WTC11 (cell line): ENCODE measurements around the gene BBOF1.

Experiments
- CBFB ChIP-seq: sonication (generic); formaldehyde crosslinking; IDR thresholded peaks from 2 replicates; pipeline ENCODE4 v1.8.1; 2022; ENCODE audit warnings: mild to moderate bottlenecking, low read depth, missing genetic modification reagents
- CREM ChIP-seq: sonication (generic); formaldehyde crosslinking; IDR thresholded peaks from 2 replicates; pipeline ENCODE4 v1.8.1; 2022; ENCODE audit warnings: mild to moderate bottlenecking, missing genetic modification reagents, moderate library complexity
- JUN ChIP-seq: sonication (generic); formaldehyde crosslinking; IDR thresholded peaks from 2 replicates; pipeline ENCODE4 v1.8.0; 2023; ENCODE audit warnings: mild to moderate bottlenecking, missing genetic modification reagents
- NR1H2 ChIP-seq: sonication (generic); formaldehyde crosslinking; IDR thresholded peaks from 2 replicates; pipeline ENCODE4 v1.9.0; 2021; ENCODE audit warnings: mild to moderate bottlenecking, moderate library complexity, missing genetic modification reagents
- NR2C2 ChIP-seq: sonication (generic); formaldehyde crosslinking; IDR thresholded peaks from 2 replicates; pipeline ENCODE4 v1.8.0; 2022; ENCODE audit warnings: mild to moderate bottlenecking, missing genetic modification reagents
- RELA ChIP-seq: sonication (generic); formaldehyde crosslinking; IDR thresholded peaks from 2 replicates; pipeline ENCODE4 v1.8.1; 2022; ENCODE audit warnings: missing genetic modification reagents, mild to moderate bottlenecking, borderline replicate concordance
- ZNF138 ChIP-seq: sonication (generic); formaldehyde crosslinking; conservative IDR thresholded peaks from 2 replicates; pipeline ENCODE4 v1.8.1; 2022; ENCODE audit warnings: mild to moderate bottlenecking, moderate library complexity, missing genetic modification reagents
- TF ChIP-seq, protein P1 (sequence below): sonication (generic); formaldehyde crosslinking; IDR thresholded peaks from 2 replicates; pipeline ENCODE4 v1.8.1; 2023; ENCODE audit warnings: mild to moderate bottlenecking, missing genetic modification reagents, moderate library complexity
- TF ChIP-seq, protein P2 (sequence below): fragments of 200-600 bp; IDR thresholded peaks from 2 replicates; pipeline ENCODE4 v1.8.0; 2022; ENCODE audit warnings: antibody characterized with exemption
- TF ChIP-seq, protein P3 (sequence below): fragments of 250-450 bp; sonication (Bioruptor Pico); conservative IDR thresholded peaks from 2 replicates; pipeline ENCODE4 v1.9.0; 2021; ENCODE audit warnings: mild to moderate bottlenecking

GRCh38 chr14:74018586-74019407 lies at the start of gene BBOF1, which contains the start of gene ENTPD5:
- TF ChIP-seq, protein P1, sequence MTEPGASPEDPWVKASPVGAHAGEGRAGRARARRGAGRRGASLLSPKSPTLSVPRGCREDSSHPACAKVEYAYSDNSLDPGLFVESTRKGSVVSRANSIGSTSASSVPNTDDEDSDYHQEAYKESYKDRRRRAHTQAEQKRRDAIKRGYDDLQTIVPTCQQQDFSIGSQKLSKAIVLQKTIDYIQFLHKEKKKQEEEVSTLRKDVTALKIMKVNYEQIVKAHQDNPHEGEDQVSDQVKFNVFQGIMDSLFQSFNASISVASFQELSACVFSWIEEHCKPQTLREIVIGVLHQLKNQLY (CRISPR knock-in tag): no peak
- no peak for TF ChIP-seq JUN (CRISPR knock-in tag)
- no peak for TF ChIP-seq NR2C2 (CRISPR knock-in tag)
- peak; percentile 91 for TF ChIP-seq CREM (CRISPR knock-in tag)
- TF ChIP-seq NR1H2 (CRISPR knock-in tag): no peak
- no peak for TF ChIP-seq ZNF138 (CRISPR knock-in tag)
- TF ChIP-seq, protein P2, sequence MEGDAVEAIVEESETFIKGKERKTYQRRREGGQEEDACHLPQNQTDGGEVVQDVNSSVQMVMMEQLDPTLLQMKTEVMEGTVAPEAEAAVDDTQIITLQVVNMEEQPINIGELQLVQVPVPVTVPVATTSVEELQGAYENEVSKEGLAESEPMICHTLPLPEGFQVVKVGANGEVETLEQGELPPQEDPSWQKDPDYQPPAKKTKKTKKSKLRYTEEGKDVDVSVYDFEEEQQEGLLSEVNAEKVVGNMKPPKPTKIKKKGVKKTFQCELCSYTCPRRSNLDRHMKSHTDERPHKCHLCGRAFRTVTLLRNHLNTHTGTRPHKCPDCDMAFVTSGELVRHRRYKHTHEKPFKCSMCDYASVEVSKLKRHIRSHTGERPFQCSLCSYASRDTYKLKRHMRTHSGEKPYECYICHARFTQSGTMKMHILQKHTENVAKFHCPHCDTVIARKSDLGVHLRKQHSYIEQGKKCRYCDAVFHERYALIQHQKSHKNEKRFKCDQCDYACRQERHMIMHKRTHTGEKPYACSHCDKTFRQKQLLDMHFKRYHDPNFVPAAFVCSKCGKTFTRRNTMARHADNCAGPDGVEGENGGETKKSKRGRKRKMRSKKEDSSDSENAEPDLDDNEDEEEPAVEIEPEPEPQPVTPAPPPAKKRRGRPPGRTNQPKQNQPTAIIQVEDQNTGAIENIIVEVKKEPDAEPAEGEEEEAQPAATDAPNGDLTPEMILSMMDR: no peak
- TF ChIP-seq, protein P3, sequence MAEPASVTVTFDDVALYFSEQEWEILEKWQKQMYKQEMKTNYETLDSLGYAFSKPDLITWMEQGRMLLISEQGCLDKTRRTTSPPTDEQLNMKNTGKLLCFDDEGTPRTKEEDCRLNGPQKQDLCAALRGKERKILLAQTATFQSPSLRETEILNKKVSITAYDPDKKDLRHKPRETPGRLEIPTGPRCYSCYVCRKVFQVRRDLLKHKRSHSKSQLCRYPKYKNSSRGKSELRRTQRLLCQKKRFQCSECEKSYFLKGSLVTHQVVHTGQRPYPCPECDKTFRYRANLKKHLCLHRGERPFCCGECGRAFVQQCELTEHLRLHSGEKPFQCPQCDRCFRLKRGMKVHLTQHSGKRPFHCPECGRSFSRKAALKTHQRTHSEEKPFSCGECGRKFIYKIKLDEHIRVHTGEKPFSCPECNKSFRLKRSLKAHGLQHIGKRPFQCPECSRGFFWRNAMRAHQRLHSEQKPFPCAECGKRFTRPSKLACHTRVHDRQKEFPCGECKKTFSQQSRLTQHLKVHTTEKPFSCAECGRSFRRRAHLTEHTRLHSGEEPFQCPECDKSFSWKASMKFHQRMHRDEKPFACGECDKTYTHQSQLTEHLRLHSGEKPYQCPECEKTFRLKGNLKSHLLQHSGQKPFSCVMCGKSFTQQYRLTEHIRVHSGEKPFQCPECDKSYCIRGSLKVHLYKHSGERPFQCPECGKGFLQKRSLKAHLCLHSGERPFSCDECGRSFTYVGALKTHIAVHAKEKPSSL (CRISPR knock-in tag): no peak
- no peak for TF ChIP-seq RELA (CRISPR knock-in tag)
- TF ChIP-seq CBFB: no peak
